Astrocyte (in vitro differentiated cells and primary cell): ENCODE measurements around the gene DDX46. TPM values are rescaled to one million over a fixed set of nuclear protein-coding genes. Genes with fewer than 3 reads are reported as not detected.

ENCODE experiments used
- DNase-seq: peaks from one replicate; pipeline ENCODE4 v3.0.0-alpha.2; 2010; ENCODE audit warnings: low read depth
- FAIRE-seq: peaks from 2 replicates; lab custom pipeline; 2011; peaks lifted over from hg19 to GRCh38; lab: Jason Lieb, UNC
- H2AFZ ChIP-seq: 2 replicates; pipeline ENCODE4 v1.6.0; 2012; ENCODE audit warnings: low read depth, low read length, inconsistent platforms
- H3K27ac ChIP-seq: 2 replicates; pipeline ENCODE4 v1.5.1; 2011; ENCODE audit warnings: low read depth, low read length, inconsistent platforms
- H3K27me3 ChIP-seq: 2 replicates; pipeline ENCODE4 v1.6.0; 2011; ENCODE audit warnings: low read length, inconsistent platforms; ENCODE audit not compliant: insufficient read depth
- H3K36me3 ChIP-seq: 2 replicates; pipeline ENCODE4 v1.5.1; 2011; ENCODE audit warnings: low read length, inconsistent platforms; ENCODE audit not compliant: insufficient read depth
- H3K4me1 ChIP-seq: 2 replicates; pipeline ENCODE4 v1.5.1; 2011; ENCODE audit warnings: low read length, inconsistent platforms; ENCODE audit not compliant: insufficient read depth
- H3K4me2 ChIP-seq: 2 replicates; pipeline ENCODE4 v1.6.0; 2012; ENCODE audit warnings: low read length, inconsistent platforms
- H3K4me3 ChIP-seq: 2 replicates; pipeline ENCODE4 v1.5.1; 2011; ENCODE audit warnings: low read depth, mild to moderate bottlenecking, low read length, inconsistent platforms; ENCODE audit not compliant: insufficient read depth
- H3K79me2 ChIP-seq: 2 replicates; pipeline ENCODE4 v1.6.0; 2012; ENCODE audit warnings: mild to moderate bottlenecking, low read length, inconsistent platforms; ENCODE audit not compliant: insufficient read depth
- H3K9ac ChIP-seq: 2 replicates; pipeline ENCODE4 v1.6.0; 2012; ENCODE audit warnings: mild to moderate bottlenecking, low read length, inconsistent platforms
- H3K9me3 ChIP-seq: 2 replicates; pipeline ENCODE4 v1.5.1; 2012; ENCODE audit warnings: low read depth, mild to moderate bottlenecking, low read length, inconsistent platforms; ENCODE audit not compliant: insufficient read depth
- H4K20me1 ChIP-seq: 2 replicates; pipeline ENCODE4 v1.6.0; 2012; ENCODE audit warnings: low read length, inconsistent platforms; ENCODE audit not compliant: insufficient read depth
- H3K27ac Mint-ChIP-seq: one replicate; pipeline ENCODE4 v1.8.0; 2021; ENCODE audit warnings: mild to moderate bottlenecking, mixed read lengths; ENCODE audit not compliant: unreplicated experiment
- H3K27me3 Mint-ChIP-seq: one replicate; pipeline ENCODE4 v1.8.0; 2021; ENCODE audit warnings: low read depth, mixed read lengths; ENCODE audit not compliant: unreplicated experiment
- H3K36me3 Mint-ChIP-seq: one replicate; pipeline ENCODE4 v1.8.0; 2021; ENCODE audit warnings: low read depth, mixed read lengths; ENCODE audit not compliant: unreplicated experiment
- H3K4me1 Mint-ChIP-seq: one replicate; pipeline ENCODE4 v1.8.0; 2021; ENCODE audit warnings: low read depth, mixed read lengths; ENCODE audit not compliant: unreplicated experiment
- H3K4me3 Mint-ChIP-seq: one replicate; pipeline ENCODE4 v1.8.0; 2021; ENCODE audit warnings: mild to moderate bottlenecking, moderate library complexity, mixed read lengths; ENCODE audit not compliant: unreplicated experiment
- H3K9me3 Mint-ChIP-seq: one replicate; pipeline ENCODE4 v1.8.0; 2021; ENCODE audit warnings: mild to moderate bottlenecking, mixed read lengths; ENCODE audit not compliant: unreplicated experiment
- CTCF ChIP-seq: IDR thresholded peaks from 2 replicates; pipeline ENCODE4 v1.5.1; 2011; ENCODE audit warnings: low read depth, mild to moderate bottlenecking, inconsistent platforms, low read length, moderate library complexity; ENCODE audit not compliant: insufficient read depth
- EZH2 ChIP-seq: IDR thresholded peaks from 2 replicates; pipeline ENCODE4 v1.6.1; 2012; ENCODE audit warnings: mild to moderate bottlenecking, low read length, inconsistent platforms; ENCODE audit not compliant: insufficient read depth
- total RNA-seq: library from RNA; stranded (reverse); gene quantifications from 2 replicates; pipeline ENCODE4 v1.2.1, GENCODE V29; 2021

Gene DDX46
- total RNA-seq, 1 donor from 2014 or later, result 43.6 TPM

GRCh38 chr5:134798468-134798867 lies 39.9 kb downstream of the DDX46 start:
- H3K4me1 ChIP-seq, result no peaks in the 10 kb centered on the region
- no peak overlapping the region for H2AFZ ChIP-seq
- H3K79me2 ChIP-seq, result no peaks in the 10 kb centered on the region
- no peak overlapping the region for H3K9ac ChIP-seq
- no peaks in the 10 kb centered on the region for H3K27me3 Mint-ChIP-seq
- no peak overlapping the region for H3K27ac ChIP-seq
- H3K27ac Mint-ChIP-seq, result no peak overlapping the region
- no peaks in the 10 kb centered on the region for H3K27me3 ChIP-seq
- TF ChIP-seq EZH2 (no peak), CTCF (no peak)
- FAIRE-seq (no peak), DNase-seq (no peak)
- H4K20me1 ChIP-seq, result peaks cover 3% of the 10 kb centered on the region
- no peak overlapping the region for H3K4me3 ChIP-seq
- no peak overlapping the region for H3K4me3 Mint-ChIP-seq
- H3K9me3 Mint-ChIP-seq, result no peaks in the 10 kb centered on the region
- H3K4me1 Mint-ChIP-seq, result peaks cover 16% of the 10 kb centered on the region
- H3K4me2 ChIP-seq, result no peak overlapping the region
- no peaks in the 10 kb centered on the region for H3K9me3 ChIP-seq
- H3K36me3 ChIP-seq, result peaks cover 30% of the 10 kb centered on the region
- H3K36me3 Mint-ChIP-seq, result peaks cover 19% of the 10 kb centered on the region

GRCh38 chr5:134803821-134804220 lies 45.2 kb downstream of the DDX46 start:
- peaks cover 22% of the 10 kb centered on the region for H3K36me3 ChIP-seq
- Mint-ChIP-seq H3K4me3 (no peak overlapping the region), H3K27ac (no peak overlapping the region), H3K36me3 (peaks cover 3% of the 10 kb centered on the region), H3K27me3 (no peaks in the 10 kb centered on the region), H3K9me3 (no peaks in the 10 kb centered on the region), H3K4me1 (no peaks in the 10 kb centered on the region)
- no peaks in the 10 kb centered on the region for H3K9me3 ChIP-seq
- H3K9ac ChIP-seq, result no peak overlapping the region
- H3K27ac ChIP-seq, result no peak overlapping the region
- H4K20me1 ChIP-seq, result no peaks in the 10 kb centered on the region
- no peak for DNase-seq
- FAIRE-seq, result no peak
- H2AFZ ChIP-seq, result no peak overlapping the region
- H3K4me3 ChIP-seq, result no peak overlapping the region
- no peak overlapping the region for H3K4me2 ChIP-seq
- no peak for TF ChIP-seq CTCF
- no peak for TF ChIP-seq EZH2
- H3K4me1 ChIP-seq, result no peaks in the 10 kb centered on the region
- no peaks in the 10 kb centered on the region for H3K79me2 ChIP-seq
- no peaks in the 10 kb centered on the region for H3K27me3 ChIP-seq

- no peaks in the 10 kb centered on the region for H3K79me2 ChIP-seq
These were observed 54.8 kb downstream of the DDX46 start for GRCh38 chr5:134813407-134813806.

More at GRCh38 chr5:134813407-134813806, 54.8 kb downstream of the DDX46 start:
- Histone ChIP-seq H3K36me3 (peaks cover 31% of the 10 kb centered on the region), H3K4me3 (no peak overlapping the region), H4K20me1 (no peaks in the 10 kb centered on the region), H3K4me1 (no peaks in the 10 kb centered on the region), H3K9me3 (no peaks in the 10 kb centered on the region), H3K27ac (no peak overlapping the region), H2AFZ (no peak overlapping the region), H3K27me3 (no peaks in the 10 kb centered on the region), H3K9ac (no peak overlapping the region), H3K4me2 (no peak overlapping the region)
- Mint-ChIP-seq H3K36me3 (peaks cover 11% of the 10 kb centered on the region), H3K9me3 (no peaks in the 10 kb centered on the region), H3K27me3 (no peaks in the 10 kb centered on the region), H3K4me3 (no peak overlapping the region), H3K27ac (no peak overlapping the region), H3K4me1 (no peaks in the 10 kb centered on the region)
- TF ChIP-seq EZH2 (no peak), CTCF (no peak)
- DNase-seq, result no peak
- FAIRE-seq, result no peak
